Activated CD4-positive, alpha-beta T cell treated with anti-CD3 and anti-CD28 coated beads, Interleukin-2, amount 50 U/mL, for 4 hours (primary cell): Measurements from ENCODE around the gene KCNJ12.
"Not testable (repeated sequence)": the region's sequence is repeated elsewhere in the genome, so short reads cannot be mapped to it uniquely, and the experiment has no call there.

ENCODE experiments used
- DNase-seq, 2 experiments: peaks; one replicate each; pipeline ENCODE4 v3.0.0-alpha.2; 2020

The KCNJ12 gene

GRCh38 chr17:21388944-21389343, 12.8 kb downstream of the KCNJ12 start:
- no peak for DNase-seq

GRCh38 chr17:21389394-21389793, 13.2 kb downstream of the KCNJ12 start:
- no peak for DNase-seq

- no peak for DNase-seq
Observed at GRCh38 chr17:21390294-21390693, 14.1 kb downstream of the KCNJ12 start.

GRCh38 chr17:21392266-21392665, 16.1 kb downstream of the KCNJ12 start:
- DNase-seq, result no peak

GRCh38 chr17:21394265-21394664, 18.1 kb downstream of the KCNJ12 start:
- no peak for DNase-seq

GRCh38 chr17:21395764-21396163, 19.6 kb downstream of the KCNJ12 start:
- no peak for DNase-seq

- DNase-seq, result no peak
Observed at GRCh38 chr17:21396237-21396636, 20.1 kb downstream of the KCNJ12 start.

GRCh38 chr17:21397341-21398190, 21.4 kb downstream of the KCNJ12 start:
- no peak for DNase-seq

GRCh38 chr17:21399474-21400186, 23.5 kb downstream of the KCNJ12 start:
- no peak for DNase-seq

- not testable (repeated sequence) for DNase-seq
Observed at GRCh38 chr17:21400187-21400569, 24.0 kb downstream of the KCNJ12 start.

- DNase-seq, result no peak
Observed at GRCh38 chr17:21400816-21401593, 24.8 kb downstream of the KCNJ12 start.

- not testable (repeated sequence) for DNase-seq
Observed at GRCh38 chr17:21402166-21402571, 26.0 kb downstream of the KCNJ12 start.

GRCh38 chr17:21402926-21403325, 26.8 kb downstream of the KCNJ12 start:
- DNase-seq, result not testable (repeated sequence)

GRCh38 chr17:21404106-21404505, 27.9 kb downstream of the KCNJ12 start:
- DNase-seq, result not testable (repeated sequence)

GRCh38 chr17:21404539-21404938, 28.4 kb downstream of the KCNJ12 start:
- DNase-seq, result not testable (repeated sequence)

GRCh38 chr17:21404956-21405731, 29.0 kb downstream of the KCNJ12 start:
- DNase-seq, result not testable (repeated sequence)

- not testable (repeated sequence) for DNase-seq
Observed at GRCh38 chr17:21405904-21406400, 29.8 kb downstream of the KCNJ12 start.

- not testable (repeated sequence) for DNase-seq
Observed at GRCh38 chr17:21406616-21407404, 30.7 kb downstream of the KCNJ12 start.

GRCh38 chr17:21407752-21408151, 31.6 kb downstream of the KCNJ12 start:
- DNase-seq, result not testable (repeated sequence)

GRCh38 chr17:21408224-21408623, 32.1 kb downstream of the KCNJ12 start:
- not testable (repeated sequence) for DNase-seq

- DNase-seq, result not testable (repeated sequence)
Observed at GRCh38 chr17:21408766-21409300, 32.7 kb downstream of the KCNJ12 start.
